G401 (cell line): ENCODE data around the gene MIGA2. TPM values are rescaled to one million over a fixed set of nuclear protein-coding genes. Genes with fewer than 3 reads are reported as not detected.
"Not testable (repeated sequence)": the region's sequence is repeated elsewhere in the genome, so short reads cannot be mapped to it uniquely, and the experiment has no call there.

ENCODE experiments used
- DNase-seq: peaks from one replicate; pipeline ENCODE4 v3.0.0-alpha.2; 2015; ENCODE audit warnings: low spot score
- in situ Hi-C: cut with HindIII; loops from 2 replicates; pipeline ENCODE4 v1.10.0; 2016; ENCODE audit warnings: low sequenced_read_pairs, mixed read lengths
- total RNA-seq: library from RNA; depleted of rRNA; stranded (reverse); fragments of >200 nt; shearing (Covaris generic); gene quantifications from 2 replicates; pipeline ENCODE4 v1.2.3, GENCODE V29; 2014; rRNA removed

Gene MIGA2
- total RNA-seq, 1 experiment from 2014 or later = 20.5 TPM

DNA sequence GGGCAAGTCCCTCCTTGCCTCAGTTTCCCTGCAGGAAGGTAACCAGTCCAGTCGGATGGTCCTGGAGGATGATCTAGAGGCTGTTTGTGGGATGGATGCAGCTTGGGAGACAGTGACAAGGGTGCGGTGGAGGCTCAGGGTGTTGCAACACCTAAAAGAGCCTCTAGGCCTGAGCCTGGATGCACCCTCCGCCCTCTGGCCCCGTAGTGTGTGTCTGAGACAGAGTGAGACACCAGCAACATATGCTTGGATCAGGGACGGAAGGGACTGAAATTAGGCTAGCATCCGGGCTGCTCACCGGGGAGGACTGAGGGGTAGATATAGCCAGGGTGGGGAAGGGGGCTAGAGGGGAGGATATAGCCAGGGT, 73.1 kb downstream of the MIGA2 start:
- in situ Hi-C loops = no loop called here
- peak; percentile 30 for DNase-seq

DNA sequence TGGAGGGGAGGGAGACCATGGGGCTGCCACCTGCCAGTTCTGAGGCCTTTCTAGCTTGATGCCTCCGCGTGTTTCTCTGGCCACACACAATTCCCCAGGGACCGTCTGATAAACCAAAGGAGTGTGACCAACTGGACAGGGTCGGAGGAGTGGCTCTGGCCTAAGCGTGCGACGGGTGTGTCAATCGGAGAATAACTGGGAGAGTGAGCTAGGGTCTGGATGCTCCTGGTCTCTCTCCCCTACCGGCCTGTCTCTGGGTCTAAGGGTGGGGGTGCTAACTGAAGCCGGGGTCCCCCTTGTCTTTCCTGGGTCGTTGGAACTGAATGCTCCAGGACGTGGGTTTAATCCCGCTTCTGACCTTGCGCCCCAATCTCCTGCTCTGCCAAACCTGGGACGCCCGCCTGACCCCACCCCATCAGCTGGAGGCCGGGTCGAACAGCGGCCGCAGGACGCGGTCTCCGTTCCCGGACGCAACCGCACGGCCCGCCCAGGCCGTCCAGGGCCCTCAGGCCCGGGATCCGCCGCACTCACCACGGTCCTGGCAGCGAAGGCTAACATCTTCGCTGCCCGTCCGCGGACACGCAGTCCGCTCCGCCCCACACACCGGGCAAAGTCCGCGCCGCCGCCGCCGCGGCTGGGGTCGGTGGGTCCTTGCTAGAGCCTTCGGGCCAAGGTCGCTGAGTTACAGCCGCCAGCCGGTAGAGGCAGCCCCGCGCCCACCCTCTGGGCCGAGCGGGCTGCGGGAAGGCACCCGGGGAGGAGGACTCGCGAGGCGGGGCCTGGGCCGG, 73.7 kb downstream of the MIGA2 start:
- in situ Hi-C loops = no loop called here
- peak; percentile 33 for DNase-seq

DNA sequence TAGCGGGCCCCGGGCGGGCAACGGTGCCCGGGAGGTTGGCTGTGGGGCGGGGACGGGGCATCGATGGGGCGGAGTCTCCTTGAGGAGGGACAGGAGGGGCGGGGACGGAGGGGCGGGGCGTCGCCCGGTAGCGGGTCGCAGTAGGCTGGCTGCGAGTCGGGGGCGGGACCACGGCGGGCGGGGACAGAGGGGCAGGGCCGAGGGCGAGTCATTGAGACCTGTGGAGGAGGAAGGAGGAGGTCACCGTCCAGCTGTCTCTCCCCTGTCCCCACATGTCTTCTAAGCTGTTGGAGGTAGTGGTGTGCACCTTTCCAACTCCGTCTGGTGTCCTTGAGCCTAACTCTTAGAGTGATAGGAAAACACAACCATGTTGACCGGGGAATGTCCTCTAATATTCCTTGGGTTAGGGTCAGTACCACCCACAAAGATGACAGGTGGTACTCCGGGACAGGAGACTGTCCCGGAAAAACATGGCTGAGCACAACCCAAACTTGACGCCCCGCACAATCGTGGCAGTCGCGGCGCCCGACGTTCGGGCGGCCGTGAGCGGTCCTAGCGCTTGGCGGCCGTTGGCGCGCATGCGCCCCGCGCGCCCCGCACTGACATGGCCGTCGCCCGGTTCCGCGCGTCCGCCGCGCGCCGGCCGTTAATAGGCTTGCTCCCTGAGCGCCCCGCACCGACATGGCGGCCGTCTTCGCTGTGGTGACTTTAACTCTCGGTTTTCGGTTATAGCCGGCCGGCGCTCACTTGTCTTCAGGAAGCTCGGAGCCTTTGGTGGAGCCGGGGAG, 74.5 kb downstream of the MIGA2 start, which contains the start of the genes CRAT and PTPA:
CRAT (minus strand) TSS at position 54 of the 788 bp plus-strand sequence. CDS start 284 bp downstream, outside the sequence.
PTPA (plus strand) TSS at position 676 of the 788 bp plus-strand sequence. CDS start 186 bp downstream, outside the sequence.
- in situ Hi-C loops = no loop called here
- peak; percentile 97 for DNase-seq

DNA sequence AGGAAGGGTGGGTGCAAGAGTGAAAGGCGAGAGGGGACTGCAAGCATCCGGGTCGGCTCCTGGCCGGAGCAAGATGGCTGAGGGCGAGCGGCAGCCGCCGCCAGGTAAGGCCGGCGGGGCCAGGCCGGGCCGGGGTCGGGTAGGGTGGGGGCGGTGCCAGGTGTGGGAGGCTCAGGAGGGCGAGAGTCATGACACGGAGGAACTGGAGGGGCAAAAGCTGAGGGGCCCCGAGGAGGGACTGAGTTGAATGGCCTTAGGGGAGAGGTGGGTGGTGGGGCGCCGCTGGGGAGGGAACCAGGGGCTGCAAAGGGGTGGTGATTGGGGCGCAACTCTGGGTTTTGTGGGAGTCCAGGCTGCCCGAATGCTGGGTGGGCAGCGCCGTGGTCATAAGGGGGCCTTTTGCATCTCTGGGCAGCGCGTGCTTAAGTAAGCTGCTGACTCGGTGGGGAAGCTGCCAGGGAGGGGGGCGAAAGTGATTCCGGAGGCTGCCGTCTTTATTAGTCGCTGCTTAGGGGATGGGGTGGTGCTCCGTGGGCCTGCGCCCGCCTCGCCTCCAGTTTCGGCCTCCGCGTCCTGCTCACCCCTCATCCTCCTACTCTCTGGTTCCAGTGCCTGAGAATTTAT, 75.2 kb downstream of the MIGA2 start:
- peak; percentile 41 for DNase-seq
- in situ Hi-C loops = no loop called here

DNA sequence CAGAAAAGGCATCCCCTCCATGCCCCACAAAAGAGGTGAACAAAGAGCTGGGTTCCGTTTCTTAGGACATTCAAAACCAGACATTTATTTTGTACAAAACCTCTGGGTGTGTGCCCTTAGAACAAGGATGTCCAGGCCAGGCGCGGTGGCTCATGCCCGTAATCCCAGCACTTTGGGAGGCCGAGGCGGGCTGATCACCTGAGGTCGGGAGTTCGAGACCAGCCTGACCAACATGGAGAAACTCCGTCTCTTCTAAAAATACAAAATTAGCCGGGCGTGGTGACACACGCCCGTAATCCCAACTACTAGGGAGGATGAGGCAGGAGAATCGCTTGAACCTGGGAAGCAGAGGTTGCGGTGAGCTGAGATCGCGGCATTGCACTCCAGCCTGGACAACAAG, 76.1 kb downstream of the MIGA2 start:
- in situ Hi-C loops = not testable (repeated sequence)

DNA sequence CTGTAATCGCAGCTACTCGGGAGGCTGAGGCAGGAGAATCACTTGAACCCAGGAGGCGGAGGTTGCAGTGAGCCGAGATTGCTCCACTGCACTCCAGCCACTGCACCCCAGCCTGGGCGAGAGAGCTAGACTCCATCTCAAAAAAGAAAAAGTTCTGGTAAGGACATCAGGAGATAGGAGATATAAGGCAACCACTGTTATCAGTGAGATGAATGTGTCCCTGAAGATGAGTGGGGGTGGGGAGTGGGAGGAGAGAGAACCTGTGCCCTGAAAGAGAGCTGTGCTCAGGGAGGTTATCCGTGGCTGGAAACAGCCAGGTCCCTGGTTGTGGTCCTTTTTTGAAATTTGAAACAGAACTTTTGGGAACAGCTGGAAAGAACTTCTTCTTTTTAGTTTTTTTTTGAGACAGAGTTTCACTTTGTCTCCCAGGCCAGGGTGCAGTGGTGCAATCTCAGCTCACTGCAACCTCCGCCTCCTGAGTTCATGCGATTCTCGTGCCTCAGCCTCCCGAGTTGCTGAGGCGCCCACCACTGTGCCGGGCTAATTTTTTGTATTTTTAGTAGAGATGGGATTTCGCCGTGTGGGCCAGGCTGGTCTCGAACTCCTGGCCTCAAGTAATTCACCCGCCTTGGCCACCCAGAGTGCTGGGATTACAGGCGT, 77.3 kb downstream of the MIGA2 start:
- no peak for DNase-seq
- in situ Hi-C loops = no loop called here

More for the DNA sequence above, 76.1 kb downstream of the MIGA2 start:
- not testable (repeated sequence) for DNase-seq

DNA sequence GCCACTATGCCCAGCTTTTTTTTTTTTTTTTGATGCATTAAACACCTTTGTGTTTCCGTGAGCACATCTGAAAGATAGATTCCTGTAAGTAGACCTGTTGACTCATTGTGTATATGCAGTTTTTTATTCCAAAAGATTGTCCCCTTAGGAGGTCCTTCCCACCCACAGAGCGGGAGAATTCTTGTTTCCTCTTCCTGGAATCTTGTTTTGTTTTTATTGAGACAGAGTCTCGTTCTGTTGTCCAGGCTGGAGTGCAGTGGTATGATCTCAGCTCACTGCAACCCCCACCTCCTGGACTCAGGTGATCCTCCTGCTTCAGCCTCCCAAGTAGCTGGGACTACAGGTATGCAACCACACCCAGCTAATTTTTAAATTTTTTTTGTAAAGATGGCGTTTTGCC, 82.4 kb downstream of the MIGA2 start:
- DNase-seq = no peak
- in situ Hi-C loops = no loop called here

DNA sequence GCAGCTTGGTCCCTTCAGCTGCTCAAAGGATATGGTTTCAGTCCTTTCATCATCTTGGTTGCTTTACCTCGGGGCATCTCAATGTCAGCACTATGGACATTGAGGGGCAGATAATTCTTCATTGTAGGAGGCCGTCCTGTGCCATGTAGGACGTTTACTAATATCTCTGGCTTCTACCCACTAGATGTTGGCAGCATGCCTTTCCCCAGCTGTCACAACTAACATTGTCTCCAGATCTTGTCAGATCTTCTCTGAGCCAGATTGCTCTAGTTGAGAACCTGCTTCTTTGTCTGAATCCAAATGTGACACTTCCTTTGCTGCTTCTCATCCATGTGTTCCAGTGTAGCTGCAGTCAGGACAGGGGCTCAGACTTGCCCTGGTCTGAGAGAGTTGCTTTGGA, 85.1 kb downstream of the MIGA2 start:
- peak; percentile 68 for DNase-seq
- in situ Hi-C loops = no loop called here

Other genes starting within 250 kb of the MIGA2 start
- 2.5 and 4.8 TPM in 2 replicates for gene TBC1D13, start 249.4 kb upstream of the MIGA2 start, total RNA-seq
- 31.6 and 67.6 TPM in 2 replicates for gene ENDOG, start 218.1 kb upstream of the MIGA2 start, total RNA-seq
- 31.3 and 40.1 TPM in 2 replicates for gene SPOUT1, start 206.8 kb upstream of the MIGA2 start, total RNA-seq
- gene KYAT1, start 154.7 kb upstream of the MIGA2 start, total RNA-seq = 10.5 and 14.8 TPM in 2 replicates
- gene LRRC8A, start 154.5 kb upstream of the MIGA2 start, total RNA-seq = 19.6 and 38.7 TPM in 2 replicates
- 13.8 and 17.6 TPM in 2 replicates for gene PHYHD1, start 115.6 kb upstream of the MIGA2 start, total RNA-seq
- gene DOLK, start 89.0 kb upstream of the MIGA2 start, total RNA-seq = 33.7 and 38.6 TPM in 2 replicates
- gene NUP188, start 88.9 kb upstream of the MIGA2 start, total RNA-seq = 33.2 and 68.6 TPM in 2 replicates
- gene SH3GLB2, start 8.3 kb upstream of the MIGA2 start, total RNA-seq = 43.6 and 54.3 TPM in 2 replicates
- 24.4 and 29.1 TPM in 2 replicates for gene DOLPP1, start 44.5 kb downstream of the MIGA2 start, total RNA-seq
- 21.5 and 22.7 TPM in 2 replicates for gene CRAT, start 74.2 kb downstream of the MIGA2 start, total RNA-seq
- 215 and 261 TPM in 2 replicates for gene PTPA, start 74.8 kb downstream of the MIGA2 start, total RNA-seq
- gene IER5L, start 141.6 kb downstream of the MIGA2 start, total RNA-seq = 92.7 and 121 TPM in 2 replicates